GF-D8 (cell line): ENCODE results near the gene CMTR2.
"Not testable (repeated sequence)": the region's sequence is repeated elsewhere in the genome, so short reads cannot be mapped to it uniquely, and the experiment has no call there.

ENCODE experiments used
- DNase-seq: peaks from one replicate; lab custom pipeline; 2025; lab: John Stamatoyannopoulos, UW

Gene CMTR2

GRCh38 chr16:71288890-71289731, at the start of gene CMTR2:
CMTR2 (minus strand) TSS chr16:71289402; CDS start chr16:71285920, 3,482 bp downstream.
- peak; percentile 92 for DNase-seq

GRCh38 chr16:71338632-71339031, 49.4 kb upstream of the CMTR2 start:
- DNase-seq, result no peak

- DNase-seq, result no peak
Measured at GRCh38 chr16:71338193-71338592, 49.0 kb upstream of the CMTR2 start.

- no peak for DNase-seq
Measured at GRCh38 chr16:71337631-71338030, 48.4 kb upstream of the CMTR2 start.

- DNase-seq, result no peak
Measured at GRCh38 chr16:71328151-71328550, 38.9 kb upstream of the CMTR2 start.

GRCh38 chr16:71327720-71328119, 38.5 kb upstream of the CMTR2 start:
- DNase-seq, result no peak

- DNase-seq, result no peak
Measured at GRCh38 chr16:71319999-71320398, 30.8 kb upstream of the CMTR2 start.

GRCh38 chr16:71315269-71315668, 26.1 kb upstream of the CMTR2 start:
- DNase-seq, result no peak

- not testable (repeated sequence) for DNase-seq
Measured at GRCh38 chr16:71313591-71313990, 24.4 kb upstream of the CMTR2 start.

GRCh38 chr16:71311553-71312158, 22.5 kb upstream of the CMTR2 start:
- no peak for DNase-seq

- no peak for DNase-seq
Measured at GRCh38 chr16:71303938-71304337, 14.7 kb upstream of the CMTR2 start.

GRCh38 chr16:71297341-71297634, 8.1 kb upstream of the CMTR2 start:
- DNase-seq, result no peak

GRCh38 chr16:71296584-71297340, 7.6 kb upstream of the CMTR2 start:
- no peak for DNase-seq

GRCh38 chr16:71295950-71296349, 6.7 kb upstream of the CMTR2 start:
- DNase-seq, result no peak

- DNase-seq, result no peak
Measured at GRCh38 chr16:71293919-71294318, 4.7 kb upstream of the CMTR2 start.

- not testable (repeated sequence) for DNase-seq
Measured at GRCh38 chr16:71292095-71292494, 2.9 kb upstream of the CMTR2 start.

GRCh38 chr16:71289732-71290062, 495 bp upstream of the CMTR2 start:
- DNase-seq, result no peak

GRCh38 chr16:71288570-71288889, 672 bp downstream of the CMTR2 start:
- no peak for DNase-seq

GRCh38 chr16:71287911-71288310, 1.3 kb downstream of the CMTR2 start:
- no peak for DNase-seq

GRCh38 chr16:71287454-71287853, 1.7 kb downstream of the CMTR2 start:
- DNase-seq, result no peak

GRCh38 chr16:71283612-71284011, 5.6 kb downstream of the CMTR2 start:
- no peak for DNase-seq

- DNase-seq, result no peak
Measured at GRCh38 chr16:71282943-71283342, 6.3 kb downstream of the CMTR2 start.

GRCh38 chr16:71276589-71277334, 12.4 kb downstream of the CMTR2 start:
- no peak for DNase-seq
